RWPE2 (cell line): ENCODE data around the gene PRAMEF1.
"Not testable (repeated sequence)": the region's sequence is repeated elsewhere in the genome, so short reads cannot be mapped to it uniquely, and the experiment has no call there.

Experiments used
- ATAC-seq: fragments of 200-7000 bp; cut with Tn5 transposase; 3 replicates; pipeline ENCODE4 v1.9.1; 2021; ENCODE audit warnings: low read depth
- DNase-seq: peaks from one replicate; pipeline ENCODE4 v3.0.0-alpha.2; 2020; ENCODE audit warnings: low spot score
- H3K27ac ChIP-seq: fragments of 450-650 bp; 2 replicates; pipeline ENCODE4 v1.5.1; 2017; ENCODE audit warnings: mild to moderate bottlenecking; ENCODE audit not compliant: poor library complexity, severe bottlenecking
- H3K27me3 ChIP-seq: fragments of 250-450 bp; sonication (Bioruptor Pico); 2 replicates; pipeline ENCODE4 v1.5.1; 2021; ENCODE audit warnings: mild to moderate bottlenecking, moderate library complexity; ENCODE audit not compliant: insufficient read depth, poor library complexity, severe bottlenecking
- H3K36me3 ChIP-seq: fragments of 250-450 bp; sonication (Bioruptor Pico); 2 replicates; pipeline ENCODE4 v1.5.1; 2020; ENCODE audit warnings: low read depth, mild to moderate bottlenecking, moderate library complexity
- H3K4me1 ChIP-seq: fragments of 250-450 bp; sonication (Bioruptor Pico); 2 replicates; pipeline ENCODE4 v1.5.1; 2021; ENCODE audit warnings: mild to moderate bottlenecking, moderate library complexity; ENCODE audit not compliant: insufficient read depth, poor library complexity, severe bottlenecking
- H3K4me3 ChIP-seq: fragments of 250-450 bp; sonication (Bioruptor Pico); 2 replicates; pipeline ENCODE4 v1.5.1; 2021; ENCODE audit warnings: mild to moderate bottlenecking, moderate library complexity; ENCODE audit not compliant: severe bottlenecking
- H3K9me3 ChIP-seq: fragments of 250-450 bp; sonication (Bioruptor Pico); 2 replicates; pipeline ENCODE4 v1.5.1; 2021; ENCODE audit warnings: mild to moderate bottlenecking, moderate library complexity; ENCODE audit not compliant: severe bottlenecking
- CTCF ChIP-seq: fragments of 450-650 bp; IDR thresholded peaks from one replicate; pipeline ENCODE4 v1.5.1; 2017; ENCODE audit warnings: mild to moderate bottlenecking, moderate library complexity; ENCODE audit not compliant: poor library complexity, severe bottlenecking

PRAMEF1 gene

GRCh38 chr1:12783783-12784182, 7.4 kb upstream of the PRAMEF1 start:
- DNase-seq, H3K4me1 ChIP-seq, H3K27me3 ChIP-seq, H3K9me3 ChIP-seq, ATAC-seq, H3K36me3 ChIP-seq, H3K27ac ChIP-seq, H3K4me3 ChIP-seq: not testable (repeated sequence)
- peak; percentile 34 for TF ChIP-seq CTCF

GRCh38 chr1:12784729-12785128, 6.5 kb upstream of the PRAMEF1 start:
- H3K36me3 ChIP-seq, H3K9me3 ChIP-seq, H3K4me3 ChIP-seq, H3K4me1 ChIP-seq, H3K27me3 ChIP-seq, ATAC-seq, DNase-seq, H3K27ac ChIP-seq: not testable (repeated sequence)

DNA sequence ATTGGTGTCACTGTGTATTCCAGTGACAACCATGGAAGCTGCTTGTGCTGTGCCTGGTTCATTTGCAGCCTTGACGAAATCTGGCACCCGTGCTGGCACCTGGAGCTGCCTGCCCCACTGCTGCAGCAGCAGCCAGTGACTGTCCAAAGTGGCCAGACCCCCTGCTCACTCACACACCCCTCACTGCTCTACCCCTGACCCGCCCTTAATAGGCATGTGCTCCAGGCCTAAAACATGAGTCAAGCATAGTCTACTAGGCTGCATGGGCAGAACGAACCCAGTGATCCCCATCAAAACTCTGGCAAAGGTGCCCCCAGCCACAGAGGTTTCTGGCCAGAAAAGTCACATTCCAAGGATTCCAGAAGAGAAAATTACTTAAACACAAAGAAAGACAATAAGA, 7.7 kb downstream of the PRAMEF1 start:
- Histone ChIP-seq H3K36me3 (no peaks in the 10 kb centered on the region), H3K4me1 (peaks cover 4% of the 10 kb centered on the region), H3K4me3 (no peak overlapping the region), H3K27ac (no peak overlapping the region), H3K27me3 (no peaks in the 10 kb centered on the region), H3K9me3 (no peaks in the 10 kb centered on the region)
- DNase-seq (no peak), ATAC-seq (peak; percentile 52; the same call in 2 of the 3 replicates)
- TF ChIP-seq CTCF = no peak

DNA sequence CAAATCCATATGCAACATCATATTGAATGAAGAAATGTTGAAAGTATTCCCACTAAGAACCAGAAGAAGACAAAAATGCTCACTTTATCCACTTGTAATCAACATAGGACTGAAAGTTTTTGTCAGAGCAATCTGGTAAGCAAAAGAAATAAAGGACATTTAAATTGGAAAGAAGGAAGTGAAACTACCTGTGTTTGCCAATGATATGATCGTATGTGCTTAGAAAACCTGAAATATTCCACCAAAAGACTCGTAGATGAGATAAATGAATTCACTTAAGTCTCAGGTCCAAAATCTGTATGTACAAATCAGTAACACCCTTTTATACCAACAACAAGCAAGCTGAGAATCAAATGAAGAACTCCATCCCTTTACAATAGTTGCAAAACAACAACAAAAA, 8.5 kb downstream of the PRAMEF1 start:
- H3K36me3 ChIP-seq = no peaks in the 10 kb centered on the region
- ATAC-seq = no peak
- no peak for DNase-seq
- H3K27me3 ChIP-seq = no peaks in the 10 kb centered on the region
- no peak overlapping the region for H3K4me3 ChIP-seq
- H3K4me1 ChIP-seq = peaks cover 4% of the 10 kb centered on the region
- TF ChIP-seq CTCF = no peak
- H3K9me3 ChIP-seq = no peaks in the 10 kb centered on the region
- H3K27ac ChIP-seq = no peak overlapping the region

DNA sequence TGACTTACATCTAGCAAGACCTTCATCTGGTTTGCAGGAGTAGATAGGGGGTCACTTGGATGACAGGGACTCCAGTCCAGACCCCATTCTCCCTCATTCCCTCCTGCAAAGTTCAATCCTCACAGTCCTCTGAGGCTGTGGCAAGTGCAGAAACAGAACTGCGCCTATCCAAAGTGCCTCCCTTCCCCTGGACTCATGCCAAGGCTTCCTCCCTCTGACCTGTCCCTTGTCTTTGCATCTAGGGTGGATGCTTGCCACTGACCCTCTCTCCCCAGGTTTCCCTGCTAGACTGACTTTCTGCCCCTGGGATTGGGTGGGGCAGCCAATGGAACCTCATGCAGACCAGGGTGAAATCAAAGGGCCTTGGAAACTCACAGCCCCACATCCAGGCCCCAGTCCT, 18.7 kb downstream of the PRAMEF1 start:
- H3K27ac ChIP-seq = peak overlapping the region; percentile 60
- no peaks in the 10 kb centered on the region for H3K36me3 ChIP-seq
- ATAC-seq (no peak), DNase-seq (no peak)
- no peaks in the 10 kb centered on the region for H3K9me3 ChIP-seq
- no peaks in the 10 kb centered on the region for H3K4me1 ChIP-seq
- H3K4me3 ChIP-seq = no peak overlapping the region
- TF ChIP-seq CTCF = no peak
- no peaks in the 10 kb centered on the region for H3K27me3 ChIP-seq
